H1 (cell line): ENCODE results near the gene THBS4.

Source experiments
- CHD2 ChIP-seq: IDR thresholded peaks from 2 replicates; pipeline ENCODE4 v1.6.1; 2012; ENCODE audit warnings: low read length, improper control_type of control experiment
- EZH2 ChIP-seq: fragments of 200-600 bp; sonication (generic); IDR thresholded peaks from 2 replicates; pipeline ENCODE4 v1.7.1; 2012; ENCODE audit warnings: low read depth, mild to moderate bottlenecking, moderate library complexity, low read length, inconsistent platforms; ENCODE audit not compliant: severe bottlenecking
- POLR2A ChIP-seq, 2 experiments: IDR thresholded peaks; 1 replicate in 1 of 2; 2 replicates in 1 of 2; pipeline ENCODE4 v1.6.1; 2011; ENCODE audit warnings: low read depth in 2 of 2, low read length in 2 of 2, mild to moderate bottlenecking in 2 of 2; ENCODE audit errors: control extremely low read depth in 1 of 2
- RBBP5 ChIP-seq: IDR thresholded peaks from 2 replicates; pipeline ENCODE4 v1.7.1; 2012; ENCODE audit warnings: low read depth, mild to moderate bottlenecking, inconsistent platforms, low read length, moderate library complexity, borderline replicate concordance
- SP4 ChIP-seq: IDR thresholded peaks from 2 replicates; pipeline ENCODE4 v1.6.1; 2012; ENCODE audit warnings: low read length, inconsistent platforms
- SRF ChIP-seq: IDR thresholded peaks from 2 replicates; pipeline ENCODE4 v1.6.1; 2011; ENCODE audit warnings: mild to moderate bottlenecking, low read depth, low read length, moderate library complexity
- TAF1 ChIP-seq: IDR thresholded peaks from 2 replicates; pipeline ENCODE4 v1.6.1; 2011; ENCODE audit warnings: mild to moderate bottlenecking, low read depth, low read length
- TBP ChIP-seq: IDR thresholded peaks from 2 replicates; pipeline ENCODE4 v1.6.1; 2011; ENCODE audit warnings: low read depth, low read length, improper control_type of control experiment
- TF ChIP-seq, protein P1 (sequence below), 3 experiments: IDR thresholded peaks; 1 replicate in 2 of 3; 2 replicates in 1 of 3; pipeline versions ENCODE4 v1.5.1 to v1.6.1; 2011; ENCODE audit warnings: low read length in 3 of 3, mild to moderate bottlenecking in 3 of 3, inconsistent platforms in 2 of 3, low read depth in 1 of 3, moderate library complexity in 1 of 3; ENCODE audit not compliant: insufficient read depth in 1 of 3; ENCODE audit errors: control extremely low read depth in 1 of 3
- TF ChIP-seq, protein P2 (sequence below): IDR thresholded peaks from 2 replicates; pipeline ENCODE4 v1.6.1; 2011; ENCODE audit warnings: low read depth, mild to moderate bottlenecking, low read length; ENCODE audit not compliant: insufficient read depth

DNA sequence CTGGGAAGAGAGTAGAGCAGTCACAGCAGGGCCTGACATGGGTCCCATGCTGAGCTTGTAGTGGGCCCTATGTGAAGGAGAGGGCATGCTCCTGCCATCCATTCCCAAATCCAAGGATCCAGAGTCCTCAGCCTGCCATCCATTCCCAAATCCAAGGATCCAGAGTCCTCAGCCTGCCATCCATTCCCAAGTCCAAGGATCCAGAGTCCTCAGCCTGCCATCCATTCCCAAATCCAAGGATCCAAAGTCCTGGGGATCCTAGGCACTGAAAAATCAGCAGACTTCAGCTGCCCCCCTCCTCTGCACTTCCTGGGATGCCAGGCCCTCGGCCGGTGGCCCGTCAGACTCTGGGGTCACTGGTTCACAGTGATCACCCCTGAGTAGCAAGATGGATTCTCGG lies 33.6 kb downstream of the THBS4 start:
- TF ChIP-seq, protein P1, sequence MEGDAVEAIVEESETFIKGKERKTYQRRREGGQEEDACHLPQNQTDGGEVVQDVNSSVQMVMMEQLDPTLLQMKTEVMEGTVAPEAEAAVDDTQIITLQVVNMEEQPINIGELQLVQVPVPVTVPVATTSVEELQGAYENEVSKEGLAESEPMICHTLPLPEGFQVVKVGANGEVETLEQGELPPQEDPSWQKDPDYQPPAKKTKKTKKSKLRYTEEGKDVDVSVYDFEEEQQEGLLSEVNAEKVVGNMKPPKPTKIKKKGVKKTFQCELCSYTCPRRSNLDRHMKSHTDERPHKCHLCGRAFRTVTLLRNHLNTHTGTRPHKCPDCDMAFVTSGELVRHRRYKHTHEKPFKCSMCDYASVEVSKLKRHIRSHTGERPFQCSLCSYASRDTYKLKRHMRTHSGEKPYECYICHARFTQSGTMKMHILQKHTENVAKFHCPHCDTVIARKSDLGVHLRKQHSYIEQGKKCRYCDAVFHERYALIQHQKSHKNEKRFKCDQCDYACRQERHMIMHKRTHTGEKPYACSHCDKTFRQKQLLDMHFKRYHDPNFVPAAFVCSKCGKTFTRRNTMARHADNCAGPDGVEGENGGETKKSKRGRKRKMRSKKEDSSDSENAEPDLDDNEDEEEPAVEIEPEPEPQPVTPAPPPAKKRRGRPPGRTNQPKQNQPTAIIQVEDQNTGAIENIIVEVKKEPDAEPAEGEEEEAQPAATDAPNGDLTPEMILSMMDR (IDR thresholded peaks at IDR 0.05; ENCODE audit: control extremely low read depth in 1 of 3, insufficient read depth in 1 of 3, low read depth in 1 of 3, low read length in 3 of 3), result no peak
- TF ChIP-seq, protein P2, sequence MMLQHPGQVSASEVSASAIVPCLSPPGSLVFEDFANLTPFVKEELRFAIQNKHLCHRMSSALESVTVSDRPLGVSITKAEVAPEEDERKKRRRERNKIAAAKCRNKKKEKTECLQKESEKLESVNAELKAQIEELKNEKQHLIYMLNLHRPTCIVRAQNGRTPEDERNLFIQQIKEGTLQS, result no peak
- TF ChIP-seq POLR2A (IDR thresholded peaks at IDR 0.05; ENCODE audit: control extremely low read depth in 1 of 2, low read depth in 2 of 2, low read length in 2 of 2) (no peak), RBBP5 (no peak), SRF (no peak), TBP (no peak), CHD2 (no peak), TAF1 (no peak), EZH2 (no peak), SP4 (no peak)
